WI38 (cell line): ENCODE results near the gene NOLC1.

Experiments
- H3K4me3 ChIP-seq: 2 replicates; pipeline ENCODE4 v1.5.1; 2011; ENCODE audit warnings: low read depth, mild to moderate bottlenecking, control low read depth, low read length
- CTCF ChIP-seq: IDR thresholded peaks from 2 replicates; pipeline ENCODE4 v1.5.1; 2012; ENCODE audit warnings: low read depth, mild to moderate bottlenecking, control low read depth, low read length

NOLC1 gene

GRCh38 chr10:102211615-102212299 lies 59.6 kb downstream of the NOLC1 start:
- no peak overlapping the region for H3K4me3 ChIP-seq
- no peak for TF ChIP-seq CTCF
